KG1 (cell line): ENCODE results near the gene SKA3.
"Not testable (repeated sequence)": the region's sequence is repeated elsewhere in the genome, so short reads cannot be mapped to it uniquely, and the experiment has no call there.

ENCODE experiments used
- DNase-seq: peaks from one replicate; lab custom pipeline; 2025; lab: John Stamatoyannopoulos, UW

Gene SKA3

DNA sequence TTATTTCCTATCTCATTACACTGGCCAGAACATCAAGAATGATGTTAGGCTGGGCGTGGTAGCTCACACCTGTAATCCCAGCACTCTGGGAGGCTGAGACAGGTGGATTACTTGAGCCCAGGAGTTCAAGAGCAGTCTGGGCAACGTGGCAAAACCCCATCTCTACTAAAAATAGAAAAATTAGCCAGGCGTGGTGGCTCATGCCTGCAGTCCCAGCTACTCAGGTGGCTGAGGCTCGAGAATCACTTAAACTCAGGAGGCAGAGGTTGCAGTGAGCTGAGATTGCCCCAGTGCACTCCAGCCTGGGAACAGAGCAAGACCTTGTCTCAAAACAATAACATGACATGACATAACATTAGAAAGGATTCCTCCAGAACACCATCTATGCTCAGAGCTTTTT, 10.7 kb downstream of the SKA3 start:
- DNase-seq: not testable (repeated sequence)

DNA sequence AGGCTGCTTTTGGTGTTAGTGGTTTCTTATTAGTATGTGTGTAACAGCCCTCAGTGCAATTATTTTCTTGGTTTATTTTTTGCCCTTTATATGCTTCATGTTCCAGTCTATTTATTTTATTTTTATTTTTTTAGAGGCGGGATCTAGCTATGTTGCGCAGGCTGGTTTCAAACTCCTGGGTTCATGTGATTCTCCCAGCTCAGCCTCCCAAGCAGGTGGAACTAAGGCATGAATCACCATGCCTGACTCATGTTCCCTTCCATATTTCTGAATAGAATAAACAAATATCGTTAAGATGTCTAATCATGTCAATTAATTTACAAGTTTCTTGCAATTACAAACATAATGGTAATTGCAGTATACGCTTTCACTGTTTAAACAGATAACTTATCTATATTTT, 11.7 kb downstream of the SKA3 start:
- DNase-seq: no peak

DNA sequence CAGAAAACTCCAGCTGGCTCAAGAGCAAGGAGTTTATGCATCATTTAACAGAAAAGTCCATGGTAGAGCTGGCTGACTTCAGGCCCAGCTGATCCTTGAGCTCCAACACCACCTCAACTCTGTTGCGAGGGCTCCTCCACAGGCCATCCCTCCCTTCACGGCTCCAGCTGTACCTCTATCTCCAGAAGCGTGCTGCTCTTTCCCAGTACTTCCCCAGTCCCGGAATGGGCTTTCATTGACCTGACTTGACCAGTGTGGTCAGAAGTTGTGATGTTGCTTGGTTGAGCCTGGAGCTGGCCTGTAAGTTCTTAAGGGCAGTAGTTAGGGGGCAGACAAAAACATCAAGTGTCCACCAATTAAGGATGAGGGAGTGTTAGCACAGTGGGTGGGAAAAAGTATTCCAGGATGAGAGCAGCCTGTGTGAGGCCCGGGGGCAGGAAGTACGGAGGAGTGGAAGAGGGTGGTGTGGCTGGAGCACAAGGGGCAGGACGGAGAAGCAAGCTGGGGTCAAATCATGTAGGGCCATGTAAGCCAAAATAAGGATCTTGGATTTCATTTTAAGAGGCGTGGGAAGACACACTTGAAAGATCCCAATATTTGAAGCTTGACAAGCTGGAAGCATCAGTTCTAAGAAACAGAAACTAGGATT, 24.0 kb downstream of the SKA3 start:
- no peak for DNase-seq

DNA sequence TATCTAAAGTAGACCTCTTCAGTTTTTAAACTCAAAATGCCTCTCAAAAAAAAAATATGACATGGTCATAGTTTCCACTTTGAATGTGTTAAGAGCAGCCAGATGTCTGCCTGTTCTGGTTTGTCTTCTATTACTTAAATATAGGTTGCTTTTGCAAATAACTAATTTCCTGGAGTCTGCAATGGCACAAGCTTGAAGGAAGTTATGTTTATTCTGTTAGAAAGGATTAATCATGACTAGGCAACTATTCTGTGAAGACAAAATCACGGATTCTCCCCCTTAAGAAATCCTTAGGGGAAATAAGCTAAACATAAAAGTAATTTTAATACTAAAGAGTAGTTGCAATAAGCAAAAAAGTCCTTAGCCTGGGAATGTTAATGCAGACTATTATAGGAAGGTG, 26.3 kb downstream of the SKA3 start:
- no peak for DNase-seq

DNA sequence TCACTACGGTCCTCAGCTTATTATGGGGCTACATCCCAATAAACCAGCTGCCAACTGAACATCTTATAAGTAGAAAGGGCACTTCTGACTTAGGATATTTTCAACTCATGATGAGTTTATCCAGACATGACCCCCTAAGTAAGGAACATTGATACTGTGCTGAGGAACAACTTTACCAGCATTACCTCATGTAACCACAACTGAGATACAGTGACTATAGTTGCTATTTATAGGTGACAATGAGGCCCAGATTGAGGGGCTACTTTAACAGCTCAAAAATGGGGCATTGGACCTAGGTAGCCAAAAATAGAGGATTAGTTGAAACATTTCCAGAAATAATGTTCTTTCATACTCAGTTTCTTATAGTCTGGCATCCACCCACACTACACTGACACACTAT, 26.8 kb downstream of the SKA3 start:
- DNase-seq: no peak

DNA sequence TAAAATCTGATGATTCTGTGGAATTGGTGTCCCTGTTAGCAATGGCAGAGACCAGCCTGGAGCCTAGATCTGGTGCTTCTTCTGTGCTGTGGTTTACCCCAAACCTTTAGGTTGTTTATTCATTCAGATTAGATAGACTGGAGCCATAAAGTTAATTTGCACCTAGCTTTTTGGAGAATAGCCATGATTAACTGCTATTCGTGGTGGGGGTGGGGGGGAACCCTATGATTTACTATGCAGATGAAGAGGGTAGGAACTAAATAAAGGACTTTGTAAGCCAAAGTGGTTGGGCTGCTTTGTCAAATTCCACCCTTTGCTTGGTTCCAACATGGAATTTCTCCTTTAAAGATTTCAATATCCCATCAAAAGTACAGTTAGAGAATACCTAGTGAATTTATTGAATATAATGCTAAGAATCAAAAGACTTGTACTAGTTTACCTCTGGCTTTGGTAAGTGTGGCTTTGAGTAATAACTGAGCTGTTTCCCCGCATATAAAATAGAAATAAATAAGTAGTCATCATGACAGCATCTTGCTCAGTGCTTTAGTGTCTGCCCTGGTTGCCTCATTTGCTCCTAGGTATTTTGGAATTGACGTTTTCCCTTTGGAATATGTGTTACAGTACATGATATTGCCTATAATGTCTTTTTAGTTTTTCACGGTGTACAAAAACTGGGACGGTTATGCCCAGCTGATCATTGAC, 27.6 kb downstream of the SKA3 start:
- no peak for DNase-seq

DNA sequence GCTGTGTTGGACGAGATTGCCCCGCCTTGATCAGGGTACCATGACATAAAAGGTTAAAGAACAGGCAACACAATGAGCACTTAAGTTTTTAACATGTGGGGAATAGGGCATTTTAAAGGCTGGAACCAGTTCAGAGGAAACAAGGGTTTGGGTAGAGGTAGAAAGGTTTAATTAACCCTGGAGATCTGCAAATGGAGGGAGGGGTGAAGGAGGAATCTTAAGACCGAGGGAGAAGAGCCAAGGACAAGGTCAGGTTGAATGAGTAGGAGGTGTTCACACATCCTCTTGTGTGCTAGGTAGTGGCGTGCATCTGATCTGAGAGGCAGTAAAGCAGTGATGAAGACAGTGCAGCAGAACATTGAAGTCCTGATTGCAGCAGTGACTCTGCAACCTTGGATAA, 28.5 kb downstream of the SKA3 start:
- no peak for DNase-seq

DNA sequence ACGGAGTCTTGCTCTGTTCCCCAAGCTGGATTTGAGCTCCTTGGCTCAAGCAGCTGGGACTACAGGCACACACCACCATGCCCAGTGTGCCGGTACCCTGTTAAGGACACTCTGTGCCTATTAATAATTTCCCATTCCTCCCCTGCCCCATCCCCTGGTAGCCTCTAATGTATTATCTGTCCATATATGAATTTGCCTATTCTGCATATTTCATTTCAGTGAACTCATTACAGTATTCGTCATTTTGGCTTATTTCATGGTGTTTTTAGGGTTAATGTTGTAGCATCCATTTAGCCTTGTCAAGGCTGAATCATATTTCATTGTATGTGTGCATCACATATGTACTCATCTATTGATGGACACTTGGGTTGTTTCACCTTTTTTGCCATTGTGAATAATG, 33.6 kb downstream of the SKA3 start:
- no peak for DNase-seq

DNA sequence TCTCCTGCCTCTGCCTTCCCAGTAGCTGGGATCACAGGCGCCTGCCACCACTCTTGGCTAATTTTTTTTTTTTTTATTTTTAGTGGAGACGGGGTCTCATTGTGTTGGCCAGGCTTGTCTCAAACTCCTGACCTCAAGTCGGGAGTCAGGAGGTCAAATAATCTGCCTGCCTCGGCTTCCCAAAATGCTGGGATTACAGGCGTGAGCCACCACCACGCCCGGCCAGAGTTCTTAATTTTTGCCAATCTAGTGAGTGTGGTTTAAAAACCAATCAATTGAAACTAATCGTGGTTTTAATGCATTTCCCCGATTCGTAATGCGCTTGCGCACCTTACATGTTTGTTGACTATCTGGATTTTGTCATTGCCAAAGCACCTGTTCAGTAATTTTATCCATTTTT, 37.0 kb downstream of the SKA3 start:
- no peak for DNase-seq

DNA sequence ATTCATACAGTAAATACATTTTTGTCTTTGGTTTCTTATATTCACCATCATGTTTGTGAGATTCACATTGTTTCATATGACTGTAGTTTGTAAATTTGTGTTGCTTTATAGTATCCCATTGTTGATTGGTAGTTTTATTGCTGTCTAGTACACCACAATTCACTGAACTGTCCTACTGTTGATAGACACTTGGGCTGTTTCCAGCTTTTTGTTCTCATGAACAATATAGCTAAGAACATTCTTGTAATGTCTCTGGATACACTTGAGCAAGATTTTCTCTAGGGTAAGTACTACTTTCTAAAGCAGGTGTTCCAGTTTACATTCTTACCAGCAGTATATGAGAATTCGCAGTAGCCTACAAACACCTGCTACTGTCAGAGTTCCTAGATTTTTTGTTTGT, 37.8 kb downstream of the SKA3 start:
- no peak for DNase-seq

DNA sequence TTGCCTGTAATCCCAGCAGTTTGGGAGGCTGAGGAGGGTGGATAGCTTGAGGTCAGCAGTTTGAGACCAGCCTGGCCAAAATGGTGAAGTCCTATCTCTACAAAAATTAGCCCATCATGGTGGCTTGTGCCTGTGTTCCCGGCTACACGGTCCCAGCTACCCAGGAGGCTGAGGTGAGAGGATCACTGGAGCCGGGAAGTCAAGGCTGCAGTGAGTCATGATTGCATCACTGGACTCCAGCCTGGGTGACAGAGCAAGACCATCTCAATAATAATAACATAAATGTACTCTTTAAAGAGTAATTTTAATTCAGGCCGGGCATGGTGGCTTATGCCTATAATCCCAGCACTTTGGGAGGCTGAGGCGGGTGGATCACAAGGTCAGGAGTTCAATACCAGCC, 38.7 kb downstream of the SKA3 start:
- DNase-seq: no peak

DNA sequence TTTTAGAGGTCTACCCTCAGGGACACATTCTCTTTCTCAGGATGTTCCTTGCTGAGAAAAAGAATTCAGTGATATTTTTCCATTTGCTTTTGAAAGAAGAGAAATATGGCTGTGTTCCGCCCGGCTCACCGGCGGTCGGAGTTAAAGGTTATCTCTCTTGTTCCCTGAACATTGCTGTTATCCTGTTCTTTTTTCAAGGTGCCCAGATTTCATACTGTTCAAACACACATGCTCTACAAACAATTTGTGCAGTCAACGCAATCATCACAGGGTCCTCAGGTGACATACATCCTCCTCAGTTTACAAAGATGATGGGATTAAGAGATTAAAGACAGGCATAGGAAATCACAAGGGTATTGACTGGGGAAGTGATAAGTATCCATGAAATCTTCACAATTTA, 40.5 kb downstream of the SKA3 start:
- DNase-seq: not testable (repeated sequence)

DNA sequence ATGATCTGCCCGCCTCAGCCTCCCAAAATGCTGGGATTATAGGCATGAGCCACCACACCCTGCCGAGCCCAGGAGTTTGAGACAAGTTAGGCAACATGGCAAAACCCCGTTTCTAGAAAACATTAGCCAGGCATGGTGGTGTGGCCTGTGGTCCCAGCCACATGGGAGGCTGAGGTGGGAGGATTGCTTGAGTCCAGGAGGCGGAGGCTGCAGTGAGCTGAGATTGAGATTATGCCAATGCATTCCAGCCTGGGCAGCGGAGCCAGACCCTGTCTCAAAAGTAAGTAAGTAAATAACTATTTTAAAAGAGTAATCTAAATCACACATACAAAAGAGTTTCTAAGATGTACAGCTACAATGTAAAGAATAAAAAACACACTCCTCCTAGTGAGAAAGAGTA, 41.9 kb downstream of the SKA3 start:
- DNase-seq: no peak

DNA sequence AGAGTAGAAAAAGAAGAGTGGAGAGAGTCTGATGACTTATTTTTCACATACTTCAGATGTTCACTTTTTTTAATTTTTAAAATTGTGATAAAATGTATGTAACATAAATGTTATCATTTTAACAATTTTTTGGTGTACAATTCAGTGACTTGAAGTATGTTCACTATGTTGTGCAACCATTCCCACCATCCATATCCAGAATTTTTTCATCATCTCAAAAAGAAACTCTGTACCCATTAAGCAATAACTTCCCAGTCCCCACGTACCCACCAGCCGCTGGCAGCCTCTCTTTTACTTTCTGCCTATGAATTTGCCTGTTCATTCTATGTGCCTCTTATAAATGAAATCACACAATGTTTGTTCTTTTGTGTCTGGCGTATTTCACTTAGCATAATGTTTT, 43.3 kb downstream of the SKA3 start:
- DNase-seq: no peak

DNA sequence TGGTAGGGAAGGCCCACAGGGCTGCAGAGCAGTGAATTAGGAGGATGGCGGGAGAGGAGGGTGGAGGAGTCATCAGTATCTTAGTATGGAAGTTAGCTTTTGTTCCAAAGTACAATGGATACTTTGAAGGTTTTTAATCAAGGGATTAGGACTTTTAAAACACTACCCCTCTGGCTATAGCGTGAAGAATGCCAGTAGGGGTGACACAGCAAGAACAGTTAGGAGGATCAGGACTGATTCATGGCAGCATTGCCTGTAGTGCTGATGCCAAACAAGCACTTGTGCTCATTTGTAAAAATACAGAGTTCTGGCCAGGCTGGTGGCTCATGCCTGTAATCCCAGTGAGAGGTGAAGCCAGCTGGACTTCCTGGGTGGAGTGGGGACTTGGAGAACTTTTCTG, 46.2 kb downstream of the SKA3 start:
- DNase-seq: no peak

DNA sequence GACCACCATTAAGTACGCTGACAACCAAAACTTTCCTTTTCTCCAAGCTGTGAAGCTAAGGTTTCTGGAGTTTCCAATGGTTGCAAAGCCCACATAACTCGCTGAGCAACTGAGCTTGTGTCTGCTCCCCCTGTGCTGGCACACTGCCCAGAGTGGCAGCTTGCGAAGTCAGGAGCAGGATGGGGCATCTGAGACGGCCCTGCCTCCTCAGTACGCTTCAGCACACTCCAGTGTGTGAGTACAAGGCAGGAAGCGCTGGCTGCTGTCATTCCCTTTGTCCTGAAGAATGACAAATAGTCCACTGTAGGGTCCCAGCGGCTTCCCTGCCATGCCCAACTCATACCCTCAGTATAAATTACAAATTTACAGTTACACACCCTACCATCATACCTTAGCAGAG, 51.5 kb downstream of the SKA3 start:
- no peak for DNase-seq

DNA sequence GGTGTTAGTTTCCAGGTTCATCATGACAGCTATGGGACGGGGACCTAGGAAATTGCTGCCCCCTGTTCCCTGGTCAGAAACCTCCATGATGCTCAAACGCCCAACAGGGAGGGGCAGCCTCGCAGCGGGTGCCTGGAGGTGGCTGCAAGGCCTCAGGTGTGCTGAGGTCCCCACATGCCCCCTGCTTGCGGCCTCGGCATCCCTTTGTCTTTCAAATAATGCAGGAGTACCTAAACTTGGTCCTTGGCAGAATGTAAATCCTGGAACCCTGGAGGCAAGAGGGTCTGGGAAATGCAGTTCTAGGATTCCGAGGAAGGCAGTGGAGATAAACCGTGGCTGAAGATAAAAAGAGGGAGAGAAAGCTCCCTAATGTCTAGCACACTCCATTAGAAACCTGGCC, 52.4 kb downstream of the SKA3 start:
- no peak for DNase-seq

DNA sequence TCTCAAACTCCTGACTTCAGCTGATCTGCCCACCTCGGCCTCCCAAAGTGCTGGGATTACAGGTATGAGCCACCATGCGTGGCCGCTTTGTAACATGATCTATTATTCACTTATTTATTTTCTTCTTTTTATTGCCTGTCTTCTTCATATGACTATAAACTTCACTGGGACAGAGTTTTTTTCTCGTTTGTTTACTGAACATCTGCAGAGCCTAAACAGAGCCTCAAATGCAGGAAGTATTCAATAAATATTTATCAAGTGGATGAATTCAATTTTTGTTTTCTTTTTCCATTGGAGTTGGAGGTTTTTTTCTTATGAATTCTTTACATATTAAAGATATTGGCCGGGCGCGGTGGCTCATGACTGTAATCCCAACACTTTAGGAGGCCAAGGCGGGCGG, 54.7 kb downstream of the SKA3 start:
- DNase-seq: no peak

DNA sequence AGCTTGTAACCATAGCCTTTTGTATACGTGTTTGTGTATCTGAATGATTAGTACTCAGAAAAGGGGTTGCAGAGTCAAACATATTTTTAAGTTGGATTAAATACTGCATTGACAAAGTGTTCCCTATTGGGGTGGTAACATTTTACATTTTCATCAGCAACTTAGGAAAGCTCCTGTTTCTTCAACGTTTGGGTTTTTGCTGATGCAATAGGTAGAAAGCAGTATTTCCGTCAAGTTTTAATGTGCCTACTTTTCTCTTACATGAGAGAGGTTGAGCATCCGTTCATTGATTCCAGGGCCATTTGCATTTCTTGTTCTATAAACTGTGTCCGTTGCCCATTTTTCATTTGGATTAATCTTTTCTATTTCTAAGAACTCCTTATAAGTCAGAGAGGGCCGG, 56.2 kb downstream of the SKA3 start:
- DNase-seq: no peak

DNA sequence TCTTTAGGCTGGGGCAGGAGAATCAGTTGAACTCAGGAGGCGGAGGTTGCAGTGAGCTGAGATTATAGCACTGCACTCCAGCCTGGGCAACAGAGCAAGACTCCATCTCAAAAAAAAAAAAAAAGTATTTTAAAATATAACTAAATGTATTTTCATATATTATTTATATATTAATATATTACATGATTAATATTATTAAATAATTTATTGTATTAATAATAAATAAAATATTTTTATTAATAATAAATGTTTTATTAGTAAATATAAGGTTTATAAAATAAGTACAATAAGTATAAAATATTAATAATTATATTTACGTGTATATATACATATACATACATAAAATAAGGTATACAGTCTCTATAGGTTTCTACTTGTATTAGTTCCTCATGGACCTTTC, 56.8 kb downstream of the SKA3 start:
- DNase-seq: no peak

DNA sequence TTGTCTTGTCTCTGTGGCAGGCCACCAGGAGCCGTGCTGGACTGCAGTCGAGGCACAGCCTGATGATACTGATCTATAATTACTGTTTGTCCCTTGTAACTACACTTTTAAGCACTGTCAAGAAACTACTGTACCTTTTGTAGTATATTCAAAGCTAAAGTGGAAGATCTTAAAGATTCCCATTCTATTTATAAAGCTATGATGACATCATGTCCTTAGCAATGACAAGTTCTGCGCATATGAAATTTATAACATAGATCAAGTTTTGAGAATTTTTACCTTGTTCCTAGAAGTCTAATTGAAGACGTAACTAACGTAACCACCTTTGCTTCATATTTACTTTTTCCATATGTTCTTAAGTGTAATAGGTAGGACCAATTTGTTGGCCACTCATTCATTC, 58.2 kb downstream of the SKA3 start:
- DNase-seq: no peak

DNA sequence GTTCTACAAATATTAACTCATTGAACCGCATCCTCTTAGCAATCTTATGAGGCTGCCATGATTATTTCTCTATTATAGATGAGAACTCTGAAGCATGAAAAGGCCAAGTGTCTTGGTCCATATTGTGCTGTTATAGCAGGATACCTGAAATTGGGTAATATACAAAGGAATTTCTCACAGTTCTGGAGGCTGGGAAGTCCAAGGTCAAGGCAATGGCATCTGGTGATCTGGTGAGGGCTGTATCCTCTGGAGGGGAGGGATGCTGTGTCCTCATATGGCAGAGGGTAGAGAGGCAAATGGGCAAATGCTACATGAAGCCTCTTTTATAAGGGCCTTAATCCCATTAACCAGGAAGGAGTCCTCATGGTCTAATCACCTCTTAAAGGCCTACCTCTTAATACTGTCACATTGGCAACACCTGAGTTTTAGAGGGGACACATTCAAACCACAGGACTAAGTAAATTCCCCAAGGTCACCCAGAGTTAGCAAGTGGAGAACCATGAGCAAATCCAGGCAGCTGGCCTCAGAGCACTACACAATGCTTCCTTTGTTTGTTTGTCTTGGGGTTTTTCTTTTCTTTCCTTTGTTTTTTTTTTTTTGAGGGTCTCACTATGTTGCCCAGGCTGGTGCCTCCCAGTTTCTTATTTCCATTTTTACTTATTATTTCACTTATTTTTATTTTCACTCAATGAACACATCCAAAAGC, 59.1 kb downstream of the SKA3 start:
- DNase-seq: no peak

DNA sequence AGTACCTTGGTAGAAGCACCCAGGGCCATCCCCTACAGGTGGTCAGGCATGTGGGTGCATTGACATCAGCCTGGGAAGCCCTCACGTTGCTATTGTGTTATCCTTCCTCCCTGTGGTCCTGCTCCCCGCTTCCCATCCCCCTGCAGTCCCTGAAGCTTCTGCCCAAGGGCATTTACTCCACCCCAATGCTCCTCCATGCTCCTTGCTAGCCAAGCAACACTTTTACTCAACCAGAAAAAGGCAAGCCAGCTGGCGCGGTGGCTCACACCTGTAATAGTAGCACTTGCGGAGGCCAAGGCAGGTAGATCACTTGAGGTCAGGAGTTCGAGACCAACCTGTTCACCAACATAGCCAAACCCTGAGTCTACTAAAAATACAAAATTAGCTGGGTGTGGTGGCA, 60.2 kb downstream of the SKA3 start:
- no peak for DNase-seq

DNA sequence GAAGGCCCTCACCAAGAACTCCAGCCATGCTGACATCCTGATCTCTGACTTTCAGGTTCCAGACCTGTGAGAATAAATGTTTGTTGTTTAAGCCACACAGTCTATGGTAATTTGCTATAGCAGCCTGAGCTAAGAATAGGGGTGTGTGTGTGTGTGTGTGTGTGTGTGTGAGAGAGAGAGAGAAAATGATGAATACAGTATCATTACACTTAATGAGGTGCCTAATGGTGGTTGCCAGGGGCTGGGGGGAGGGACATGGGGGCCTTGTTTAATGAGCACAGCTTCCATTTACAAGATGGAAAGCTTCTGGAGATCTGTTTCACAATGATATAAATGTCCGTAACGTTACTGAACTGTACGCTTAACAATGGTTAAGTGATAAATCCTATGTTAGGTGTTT, 61.1 kb downstream of the SKA3 start:
- DNase-seq: no peak
